ENCODE results near the gene CLIC1.

The CLIC1 gene

GRCh38 chr6:31736021-31736767 is at the start of gene CLIC1:
CLIC1 (minus strand) TSS chr6:31736530; CDS start chr6:31736300, 230 bp downstream.
- peak; percentile 54 for DNase-seq (ENCODE audit: low read depth)

GRCh38 chr6:31785475-31785874 is 49.1 kb upstream of the CLIC1 start:
- DNase-seq (ENCODE audit: low read depth): no peak

GRCh38 chr6:31784098-31784925 is 48.0 kb upstream of the CLIC1 start:
- DNase-seq (ENCODE audit: low read depth): no peak

DNA sequence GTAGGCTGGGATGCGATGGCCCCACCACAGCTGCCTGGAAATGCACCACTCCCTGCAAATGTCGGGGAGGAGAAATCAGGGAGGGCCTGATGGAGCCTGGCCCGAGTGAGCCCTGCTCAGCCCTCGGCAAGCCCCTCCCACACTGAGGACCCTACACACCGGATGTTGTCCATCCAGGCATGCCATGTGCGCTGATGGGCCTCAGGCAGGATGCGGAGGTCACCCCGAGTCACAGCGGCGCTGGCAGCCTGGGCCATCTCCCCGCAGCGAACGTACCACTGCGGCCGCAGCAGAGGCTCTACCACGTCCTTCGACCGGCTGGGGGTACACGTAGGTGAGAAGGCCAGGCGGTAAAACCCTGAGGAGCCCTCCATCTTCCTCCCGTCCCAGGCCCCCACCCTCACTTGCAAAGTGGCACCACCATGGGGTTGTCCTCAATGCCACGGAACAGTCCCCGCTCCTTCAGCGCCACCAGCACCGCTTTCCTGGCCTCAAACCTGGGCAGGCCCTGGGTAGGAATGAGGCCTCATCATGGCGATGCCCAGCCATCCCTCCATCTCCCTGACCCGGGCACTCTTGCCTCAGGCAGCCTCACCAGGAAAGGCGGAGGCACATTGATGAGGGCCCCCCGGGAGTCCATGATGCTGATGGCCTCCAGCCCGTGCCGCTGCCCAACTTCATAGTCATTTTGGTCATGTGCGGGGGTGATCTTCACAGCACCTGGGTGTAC is 46.0 kb upstream of the CLIC1 start:
- DNase-seq (ENCODE audit: low read depth): no peak

GRCh38 chr6:31781244-31782125 is 45.2 kb upstream of the CLIC1 start:
- no peak for DNase-seq (ENCODE audit: low read depth)

DNA sequence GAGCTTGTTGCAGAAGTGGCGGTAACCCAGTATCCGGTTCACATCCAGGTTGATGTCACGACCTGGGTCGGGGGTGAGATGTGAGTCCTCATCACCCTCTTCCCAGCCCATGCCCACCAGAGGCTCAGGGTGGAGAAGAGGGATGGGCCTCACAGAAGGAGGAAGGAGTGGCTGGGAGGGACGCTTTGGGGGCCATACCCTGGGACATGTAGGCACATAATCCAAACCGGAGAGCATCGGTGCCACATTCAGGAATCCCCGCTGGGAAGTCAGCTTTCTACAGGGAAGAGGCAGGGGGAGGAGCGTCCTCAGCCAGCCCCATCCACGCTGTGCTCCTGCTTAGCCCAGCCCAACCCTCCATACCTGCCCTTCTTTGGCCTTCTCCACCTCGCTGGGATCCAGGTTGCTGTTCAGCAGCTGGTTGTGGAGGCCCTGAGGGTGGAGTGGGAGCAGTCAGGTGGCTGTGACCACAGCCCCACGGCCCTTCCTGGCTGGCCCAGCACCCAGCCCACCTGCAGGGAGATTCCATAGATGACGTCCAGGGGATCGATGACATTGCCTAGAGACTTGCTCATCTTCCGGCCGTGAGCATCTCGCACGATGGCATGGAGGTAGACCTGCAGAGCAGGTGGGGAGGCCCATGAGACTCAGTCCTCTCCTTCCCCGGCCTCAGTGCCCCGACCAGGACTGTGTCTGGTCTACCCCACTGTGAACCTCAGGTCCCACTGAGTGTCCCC is 44.3 kb upstream of the CLIC1 start:
- DNase-seq (ENCODE audit: low read depth): no peak

- no peak for DNase-seq (ENCODE audit: low read depth)
These were observed 43.6 kb upstream of the CLIC1 start for GRCh38 chr6:31779908-31780307.

DNA sequence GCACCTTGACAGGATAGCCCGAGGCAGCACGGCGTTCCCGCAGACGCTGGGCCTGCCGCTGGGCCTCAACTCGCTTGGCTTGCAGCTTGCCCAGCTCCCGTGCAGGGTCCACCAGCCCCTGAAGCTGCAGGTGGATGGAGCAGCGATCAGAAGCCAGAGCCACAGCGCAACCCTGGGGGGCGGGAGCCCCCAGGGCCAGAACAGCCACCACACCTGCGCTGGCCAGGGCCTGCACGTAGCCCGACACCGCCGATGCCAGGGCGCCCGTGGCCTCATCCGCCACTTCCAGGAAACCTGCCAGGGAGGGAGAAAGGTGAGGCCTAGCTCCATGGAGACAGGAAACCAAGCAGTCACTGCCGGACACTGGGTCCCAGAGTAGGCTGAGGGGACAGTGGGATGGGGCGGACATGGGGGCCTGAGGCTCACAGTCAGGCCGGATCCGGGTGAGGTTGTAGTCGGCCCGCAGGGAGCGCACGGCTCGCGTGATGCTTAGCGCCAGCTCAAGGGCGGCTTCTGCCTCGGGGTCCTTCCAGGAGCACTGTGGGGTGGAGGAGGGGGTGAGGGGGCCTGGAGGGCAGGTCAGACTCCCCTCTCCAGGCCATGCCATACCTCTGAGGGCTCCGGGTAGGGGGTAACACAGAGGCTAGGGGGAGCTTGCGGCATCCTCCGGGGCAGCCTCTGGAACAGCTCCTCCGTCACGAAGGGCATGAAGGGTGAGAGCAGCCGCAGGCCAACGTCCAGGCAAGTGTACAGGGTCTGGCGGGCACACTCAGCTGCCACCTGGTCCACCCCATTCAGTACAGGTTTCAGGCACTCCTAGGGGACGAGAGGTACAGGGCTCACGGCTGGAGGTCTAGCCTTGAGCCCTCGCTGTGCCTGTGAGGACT is 42.9 kb upstream of the CLIC1 start:
- no peak for DNase-seq (ENCODE audit: low read depth)

DNA sequence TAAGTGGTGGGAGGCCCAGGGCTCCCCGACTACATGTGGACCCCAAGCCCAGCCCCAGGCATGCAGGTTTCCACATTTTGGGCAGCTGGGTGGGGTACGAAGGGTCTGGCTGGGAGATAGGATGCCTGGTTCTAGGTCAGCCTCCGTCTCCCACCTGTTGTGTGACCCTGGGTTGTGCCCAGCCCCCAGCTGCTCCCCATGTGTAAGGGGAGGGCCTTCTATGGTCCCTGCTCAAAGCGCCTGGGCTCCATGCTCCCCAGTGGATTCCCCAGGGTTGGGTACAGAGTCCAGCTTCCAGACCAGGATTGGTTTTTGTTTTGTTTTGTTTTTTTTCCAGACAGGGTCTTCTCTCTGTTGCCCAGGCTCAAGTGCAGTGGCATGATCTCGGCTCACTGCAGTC is 41.9 kb upstream of the CLIC1 start:
- no peak for DNase-seq (ENCODE audit: low read depth)

- no peak for DNase-seq (ENCODE audit: low read depth)
These were observed 41.3 kb upstream of the CLIC1 start for GRCh38 chr6:31777667-31778050.

GRCh38 chr6:31776989-31777666 is 40.8 kb upstream of the CLIC1 start, which contains the start of gene VWA7:
VWA7 (minus strand) TSS chr6:31777328; CDS start chr6:31776779, 549 bp downstream.
- DNase-seq (ENCODE audit: low read depth): peak; percentile 36

DNA sequence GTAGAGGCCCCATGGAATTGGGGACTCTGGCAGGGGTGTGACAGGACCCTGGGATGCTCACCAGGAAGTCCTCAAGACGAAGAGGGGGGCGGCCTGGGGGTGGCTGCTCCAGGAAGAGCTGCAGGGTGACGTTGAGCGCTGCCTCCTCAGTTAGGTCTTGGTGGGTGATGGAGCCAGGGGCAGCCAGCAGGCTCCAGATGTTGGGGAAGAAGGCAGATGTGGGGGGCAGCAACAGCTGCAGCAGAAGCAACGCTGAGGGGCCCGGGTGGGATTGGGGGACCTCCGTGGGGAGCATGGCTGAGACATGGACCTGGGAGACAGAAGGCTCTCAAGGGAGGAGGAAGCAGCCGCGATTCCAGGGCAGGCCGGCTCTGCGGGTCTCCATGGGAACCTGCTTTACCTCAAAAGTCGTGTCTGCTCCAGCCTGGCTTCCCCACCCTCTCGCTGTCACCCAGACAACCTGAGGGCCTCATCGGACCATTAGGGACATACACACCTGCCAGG is 40.2 kb upstream of the CLIC1 start:
- DNase-seq (ENCODE audit: low read depth): no peak

- DNase-seq (ENCODE audit: low read depth): no peak
These were observed 39.5 kb upstream of the CLIC1 start for GRCh38 chr6:31775633-31776484.

- no peak for DNase-seq (ENCODE audit: low read depth)
These were observed 38.9 kb upstream of the CLIC1 start for GRCh38 chr6:31775184-31775583.

GRCh38 chr6:31771992-31772358 is 35.6 kb upstream of the CLIC1 start:
- no peak for DNase-seq (ENCODE audit: low read depth)

DNA sequence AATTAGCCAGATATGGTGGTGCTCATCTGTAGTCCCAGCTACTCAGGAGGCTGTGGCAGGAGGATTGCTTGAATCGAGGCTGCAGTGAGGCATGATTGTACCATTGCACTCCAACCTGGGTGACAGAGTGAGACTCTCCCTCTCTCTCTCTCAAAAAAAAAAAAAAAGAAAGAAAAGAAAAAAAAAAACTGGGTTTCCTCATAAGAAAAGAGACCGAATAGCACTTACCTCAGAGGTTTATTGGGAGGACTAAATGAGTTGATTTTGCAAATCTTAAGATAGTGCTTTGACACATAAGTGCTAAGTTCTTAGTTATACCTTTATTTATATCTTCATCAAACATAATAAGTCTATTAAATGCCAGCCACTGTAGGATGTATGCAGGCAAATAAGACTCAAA is 34.5 kb upstream of the CLIC1 start:
- DNase-seq (ENCODE audit: low read depth): no peak

- peak; percentile 69 for DNase-seq (ENCODE audit: low read depth)
These were observed 33.5 kb upstream of the CLIC1 start for GRCh38 chr6:31769684-31770371.
